MCF 10A (cell line): ENCODE measurements around the gene MAGOH. TPM values are rescaled to one million over a fixed set of nuclear protein-coding genes. Genes with fewer than 3 reads are reported as not detected.
"Not testable (repeated sequence)": the region's sequence is repeated elsewhere in the genome, so short reads cannot be mapped to it uniquely, and the experiment has no call there.

Source experiments
- BruUV-seq: library from RNA; stranded (reverse); fragments of 400-500 nt; replicated peaks from 2 replicates; lab custom pipeline; 2021; lab: Mats Ljungman, UMichigan
- CTCF ChIA-PET: fragments of 300-600 bp; sonication (Branson Sonifier 250); formaldehyde crosslinking; extraction: SDS; loops from one replicate; lab custom pipeline; 2021; ENCODE audit warnings: antibody characterized with exemption, inconsistent platforms; lab: Yijun Ruan, JAX
- POLR2A ChIA-PET: fragments of 300-600, 350-650 bp; sonication (Branson Sonifier 250); formaldehyde crosslinking; extraction: SDS; loops from one replicate; lab custom pipeline; 2020; ENCODE audit warnings: antibody characterized with exemption, inconsistent platforms; lab: Yijun Ruan, JAX
- DNase-seq: peaks from one replicate; pipeline ENCODE4 v3.0.0-alpha.2; 2018; ENCODE audit not compliant: unreplicated experiment
- H3K27ac Mint-ChIP-seq: one replicate; pipeline ENCODE4 v1.8.0; 2022; ENCODE audit warnings: mild to moderate bottlenecking, low read depth, mixed read lengths; ENCODE audit not compliant: unreplicated experiment
- H3K27me3 Mint-ChIP-seq: one replicate; pipeline ENCODE4 v1.8.0; 2022; ENCODE audit warnings: mixed read lengths; ENCODE audit not compliant: insufficient read depth, unreplicated experiment
- H3K36me3 Mint-ChIP-seq: one replicate; pipeline ENCODE4 v1.8.0; 2022; ENCODE audit warnings: mild to moderate bottlenecking, moderate library complexity, mixed read lengths; ENCODE audit not compliant: insufficient read depth, unreplicated experiment
- H3K4me1 Mint-ChIP-seq: one replicate; pipeline ENCODE4 v1.8.0; 2022; ENCODE audit warnings: mixed read lengths; ENCODE audit not compliant: insufficient read depth, unreplicated experiment
- H3K4me3 Mint-ChIP-seq: one replicate; pipeline ENCODE4 v1.8.0; 2022; ENCODE audit warnings: mild to moderate bottlenecking, moderate library complexity, mixed read lengths; ENCODE audit not compliant: unreplicated experiment
- H3K9me3 Mint-ChIP-seq: one replicate; pipeline ENCODE4 v1.8.0; 2022; ENCODE audit warnings: mixed read lengths; ENCODE audit not compliant: unreplicated experiment
- intact Hi-C: fragments of 100-400 bp; cut with micrococcal nuclease; formaldehyde crosslinking; loops from 2 replicates; pipeline ENCODE4 v1.14.1; 2022
- total RNA-seq: library from RNA; stranded (reverse); gene quantifications from 2 replicates; pipeline ENCODE4 v1.2.3, GENCODE V29; 2022
- TF ChIP-seq, protein P1 (sequence below): fragments of 200-600 bp; IDR thresholded peaks from one replicate; pipeline ENCODE4 v1.8.0; 2022; ENCODE audit warnings: antibody characterized with exemption, mild to moderate bottlenecking; ENCODE audit not compliant: unreplicated experiment

Gene MAGOH
- total RNA-seq, 1 experiment from 2014 or later: 68.2 TPM

- no peaks in the 10 kb centered on the region for H3K36me3 Mint-ChIP-seq
- ChIA-PET CTCF (interaction anchor here (1.2 kb wide), 1 partner anchor 9 kb away, joined by 4 read pairs; no protein-coding TSS in a partner anchor), POLR2A (no interaction called here)
- intact Hi-C loops: no loop called here
- TF ChIP-seq, protein P1, sequence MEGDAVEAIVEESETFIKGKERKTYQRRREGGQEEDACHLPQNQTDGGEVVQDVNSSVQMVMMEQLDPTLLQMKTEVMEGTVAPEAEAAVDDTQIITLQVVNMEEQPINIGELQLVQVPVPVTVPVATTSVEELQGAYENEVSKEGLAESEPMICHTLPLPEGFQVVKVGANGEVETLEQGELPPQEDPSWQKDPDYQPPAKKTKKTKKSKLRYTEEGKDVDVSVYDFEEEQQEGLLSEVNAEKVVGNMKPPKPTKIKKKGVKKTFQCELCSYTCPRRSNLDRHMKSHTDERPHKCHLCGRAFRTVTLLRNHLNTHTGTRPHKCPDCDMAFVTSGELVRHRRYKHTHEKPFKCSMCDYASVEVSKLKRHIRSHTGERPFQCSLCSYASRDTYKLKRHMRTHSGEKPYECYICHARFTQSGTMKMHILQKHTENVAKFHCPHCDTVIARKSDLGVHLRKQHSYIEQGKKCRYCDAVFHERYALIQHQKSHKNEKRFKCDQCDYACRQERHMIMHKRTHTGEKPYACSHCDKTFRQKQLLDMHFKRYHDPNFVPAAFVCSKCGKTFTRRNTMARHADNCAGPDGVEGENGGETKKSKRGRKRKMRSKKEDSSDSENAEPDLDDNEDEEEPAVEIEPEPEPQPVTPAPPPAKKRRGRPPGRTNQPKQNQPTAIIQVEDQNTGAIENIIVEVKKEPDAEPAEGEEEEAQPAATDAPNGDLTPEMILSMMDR: no peak
- BruUV-seq: no TSS peak
- DNase-seq: no peak
- no peak overlapping the region for H3K4me3 Mint-ChIP-seq
- H3K9me3 Mint-ChIP-seq: no peaks in the 10 kb centered on the region
- no peak overlapping the region for H3K27ac Mint-ChIP-seq
- H3K4me1 Mint-ChIP-seq: no peaks in the 10 kb centered on the region
- no peaks in the 10 kb centered on the region for H3K27me3 Mint-ChIP-seq
Observed at GRCh38 chr1:53285546-53285945, 47.2 kb upstream of the MAGOH start.

GRCh38 chr1:53284224-53285020 lies 46.1 kb upstream of the MAGOH start:
- CTCF ChIA-PET: no interaction called here
- TF ChIP-seq, protein P1: no peak
- Mint-ChIP-seq H3K27ac (no peak overlapping the region), H3K36me3 (no peaks in the 10 kb centered on the region), H3K4me3 (no peak overlapping the region), H3K4me1 (no peaks in the 10 kb centered on the region), H3K9me3 (no peaks in the 10 kb centered on the region), H3K27me3 (no peaks in the 10 kb centered on the region)
- DNase-seq: no peak
- BruUV-seq: no TSS peak
- POLR2A ChIA-PET: no interaction called here
- intact Hi-C loops: no loop called here

DNA sequence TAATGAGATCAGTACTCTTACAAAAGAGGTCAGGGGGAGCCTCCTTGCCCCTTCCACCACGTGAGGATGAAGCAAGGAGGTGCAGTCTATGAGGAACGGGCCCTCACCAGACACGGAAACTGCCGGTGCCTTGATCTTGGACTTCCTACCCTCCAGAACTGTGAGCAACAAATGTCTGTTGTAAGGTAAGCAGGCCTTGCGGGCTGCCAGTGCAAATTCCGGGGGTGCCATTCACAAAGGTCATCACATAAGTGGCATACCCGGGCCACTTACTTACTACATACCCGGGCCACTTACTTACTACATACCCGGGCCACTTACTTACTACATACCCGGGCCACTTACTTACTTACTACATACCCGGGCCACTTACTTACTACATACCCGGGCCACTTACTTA lies 44.8 kb upstream of the MAGOH start:
- H3K4me1 Mint-ChIP-seq, H3K4me3 Mint-ChIP-seq, H3K36me3 Mint-ChIP-seq, H3K27me3 Mint-ChIP-seq, H3K27ac Mint-ChIP-seq, intact Hi-C loops, DNase-seq, BruUV-seq, POLR2A ChIA-PET, H3K9me3 Mint-ChIP-seq: not testable (repeated sequence)
- CTCF ChIA-PET: interaction anchor here (1.4 kb wide), 1 partner anchor 110 kb away, joined by 7 read pairs; no protein-coding TSS in a partner anchor

DNA sequence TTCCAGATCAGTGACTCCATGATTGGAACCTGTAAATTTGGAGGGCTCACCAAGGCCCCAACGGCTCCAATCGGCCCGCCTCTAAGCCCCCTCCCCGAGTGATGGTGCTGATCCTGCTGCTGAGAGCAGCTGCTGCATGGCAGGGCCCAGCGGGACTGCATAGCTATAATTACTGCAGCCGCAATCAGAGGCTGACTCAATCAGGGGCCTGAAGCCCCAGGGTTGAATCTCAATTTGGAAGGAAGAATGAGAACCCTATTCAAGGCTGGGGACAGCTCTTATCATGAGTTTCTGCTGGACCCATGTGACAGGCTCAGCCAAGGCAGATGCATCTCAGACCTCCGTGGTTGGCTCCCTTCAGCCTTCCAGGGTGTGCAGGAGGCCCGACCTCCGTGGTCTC lies 42.8 kb upstream of the MAGOH start:
- Mint-ChIP-seq H3K36me3 (no peaks in the 10 kb centered on the region), H3K27ac (no peak overlapping the region), H3K9me3 (no peaks in the 10 kb centered on the region), H3K4me3 (no peak overlapping the region), H3K27me3 (no peaks in the 10 kb centered on the region), H3K4me1 (no peaks in the 10 kb centered on the region)
- POLR2A ChIA-PET: no interaction called here
- BruUV-seq: no TSS peak
- no peak for DNase-seq
- TF ChIP-seq, protein P1: no peak
- intact Hi-C loops: no loop called here
- CTCF ChIA-PET: interaction anchor here (0.7 to 4.7 kb wide), 5 partner anchors 9 to 117 kb away, joined by 3 to 227 read pairs (median 3); no protein-coding TSS in a partner anchor
